ENCODE data around the gene NOL6. TPM values are rescaled to one million over a fixed set of nuclear protein-coding genes. Genes with fewer than 3 reads are reported as not detected.
A peak's percentile ranks its signal among the peaks of the same experiment; 100 is the strongest.

NOL6 gene
- total and polyA plus RNA-seq, 10 of the 15 experiments (the other 5 are each of a cell fraction or from before 2014, with no cell fraction given) = 8.3 to 53.2 (median 33.1) TPM

- Histone ChIP-seq H3K79me2 (ENCODE audit: control insufficient read depth, insufficient read depth, low read length) (peaks cover 22% of the 10 kb centered on the region), H3K9ac (ENCODE audit: control insufficient read depth, insufficient read depth, low read length) (peak overlapping the region; percentile 78), H3K4me1 (ENCODE audit: control insufficient read depth, insufficient read depth, low read length) (peaks cover 7% of the 10 kb centered on the region), H2AFZ (ENCODE audit: control insufficient read depth, low read depth, low read length) (peak overlapping the region; percentile 88), H3K9me3 (replicated peaks; ENCODE audit: control insufficient read depth, insufficient read depth, low read length) (no peaks in the 10 kb centered on the region), H3K36me3 (ENCODE audit: control insufficient read depth in 2 of 2, insufficient read depth in 2 of 2, low read length in 1 of 2) (peaks cover 13 to 16% of the 10 kb centered on the region in 2 experiments), H3K27ac (ENCODE audit: control insufficient read depth, insufficient read depth) (peak overlapping the region; percentile 54), H3K27me3 (replicated peaks in 1 of 2; ENCODE audit: control insufficient read depth in 2 of 2, insufficient read depth in 2 of 2, low read length in 1 of 2) (no peaks in the 10 kb centered on the region), H4K20me1 (ENCODE audit: control insufficient read depth, insufficient read depth) (no peaks in the 10 kb centered on the region), H3K4me3 (peak overlapping the region; percentile 96), H3K4me2 (ENCODE audit: control insufficient read depth, insufficient read depth) (peak overlapping the region; percentile 85)
- FAIRE-seq (no peak), DNase-seq (ENCODE audit: low read depth, low spot score) (no peak), ATAC-seq (peak; percentile 5; the same call in 2 of the 3 replicates)
- in situ Hi-C loops (cut with MboI) (no loop called here), intact Hi-C loops (cut with micrococcal nuclease; ENCODE audit: unreplicated experiment) (no loop called here)
- 4% methylated on average over 18 of the region's 18 CpGs for WGBS (ENCODE audit: insufficient coverage, insufficient replicate concordance, low lambda C conversion rate, missing lambda C conversion rate)
- ChIA-PET POLR2A (interaction anchor here (1.1 to 2.7 kb wide), 4 partner anchors 9 to 183 kb away, joined by 4 to 12 read pairs (median 9); partner anchors contain the start of genes AQP3 and NFX1), RAD21 (ENCODE audit: unreplicated experiment) (interaction anchor here (0.6 to 2.1 kb wide), 11 partner anchors 9 to 884 kb away, joined by 3 to 10 read pairs (median 4); partner anchors contain the start of gene AQP3), CTCF (interaction anchor here (0.5 to 14.3 kb wide), 12 partner anchors 9 to 302 kb away, joined by 3 to 154 read pairs (median 6); partner anchors contain the start of genes AQP3 and AQP7), SMC1A (ENCODE audit: uncharacterized antibody, unreplicated experiment) (interaction anchor here (1.0 to 3.9 kb wide), 13 partner anchors 10 to 183 kb away, joined by 3 to 20 read pairs (median 4); partner anchors contain the start of gene NFX1)
- TF ChIP-seq NFYB (IDR thresholded peaks at IDR 0.05; ENCODE audit: insufficient read depth, low read depth, low read length) (no peak), DPF2 (IDR thresholded peaks at IDR 0.05) (0 out of 2 replicates have a peak, but pooled peaks have one; percentile 22)
- BruUV-seq (replicated peaks) = TSS peak; percentile 79
These were observed 676 bp downstream of the NOL6 start for GRCh38 chr9:33472881-33473615.

- peaks cover 7% of the 10 kb centered on the region for H3K4me1 ChIP-seq (ENCODE audit: control insufficient read depth, insufficient read depth, low read length)
- ATAC-seq (no peak), DNase-seq (ENCODE audit: low read depth, low spot score) (no peak), FAIRE-seq (no peak)
- H4K20me1 ChIP-seq (ENCODE audit: control insufficient read depth, insufficient read depth) = no peaks in the 10 kb centered on the region
- POLR2A ChIA-PET = interaction anchor here (0.5 to 2.1 kb wide), 3 partner anchors 19 to 151 kb away, joined by 4 to 12 read pairs (median 6); partner anchors contain the start of gene AQP3
- H2AFZ ChIP-seq (ENCODE audit: control insufficient read depth, low read depth, low read length) = no peak overlapping the region
- intact Hi-C loops (cut with micrococcal nuclease; ENCODE audit: unreplicated experiment) (no loop called here), in situ Hi-C loops (cut with MboI) (no loop called here)
- no TSS peak for BruUV-seq (replicated peaks)
- H3K4me2 ChIP-seq (ENCODE audit: control insufficient read depth, insufficient read depth) = peak overlapping the region; percentile 85
- no peaks in the 10 kb centered on the region for H3K9me3 ChIP-seq (replicated peaks; ENCODE audit: control insufficient read depth, insufficient read depth, low read length)
- H3K79me2 ChIP-seq (ENCODE audit: control insufficient read depth, insufficient read depth, low read length) = peaks cover 22% of the 10 kb centered on the region
- WGBS (ENCODE audit: insufficient coverage, insufficient replicate concordance, low lambda C conversion rate, missing lambda C conversion rate) = 72% methylated on average over 16 of the region's 16 CpGs
- SMC1A ChIA-PET (ENCODE audit: uncharacterized antibody, unreplicated experiment) = interaction anchor here (1.9 to 3.9 kb wide), 4 partner anchors 13 to 97 kb away, joined by 4 to 20 read pairs (median 12); no protein-coding TSS in a partner anchor
- RAD21 ChIA-PET (ENCODE audit: unreplicated experiment) = interaction anchor here (0.6 to 1.0 kb wide), 3 partner anchors 9 to 883 kb away, joined by 3 to 4 read pairs (median 3); no protein-coding TSS in a partner anchor
- H3K27ac ChIP-seq (ENCODE audit: control insufficient read depth, insufficient read depth) = no peak overlapping the region; the same call in 1 of the 2 replicates
- TF ChIP-seq ZSCAN29 (IDR thresholded peaks at IDR 0.05) (no peak), NR2F1 (conservative IDR thresholded peaks at IDR 0.05) (no peak)
- H3K4me3 ChIP-seq = peak overlapping the region; percentile 96
- peaks cover 15 to 23% of the 10 kb centered on the region in 2 experiments for H3K36me3 ChIP-seq (ENCODE audit: control insufficient read depth in 2 of 2, insufficient read depth in 2 of 2, low read length in 1 of 2)
- H3K27me3 ChIP-seq (replicated peaks in 1 of 2; ENCODE audit: control insufficient read depth in 2 of 2, insufficient read depth in 2 of 2, low read length in 1 of 2) = no peaks in the 10 kb centered on the region
- peak overlapping the region; percentile 78 for H3K9ac ChIP-seq (ENCODE audit: control insufficient read depth, insufficient read depth, low read length)
- CTCF ChIA-PET = interaction anchor here (0.7 to 14.3 kb wide), 9 partner anchors 8 to 186 kb away, joined by 3 to 154 read pairs (median 7); partner anchors contain the start of gene AQP3
These were observed 1.4 kb downstream of the NOL6 start for GRCh38 chr9:33472171-33472880.

Data from GM12878 (cell line).